GM23338 (cell line): ENCODE measurements around the gene BCAS1. TPM values are rescaled to one million over a fixed set of nuclear protein-coding genes. Genes with fewer than 3 reads are reported as not detected.

ENCODE experiments used
- ATAC-seq: fragments of 200-7000 bp; cut with Tn5 transposase; 3 replicates; pipeline ENCODE4 v1.9.1; 2020
- DNase-seq: peaks from one replicate; pipeline ENCODE4 v3.0.0-alpha.2; 2015; ENCODE audit warnings: low spot score
- H2AFZ ChIP-seq: fragments of 200-600 bp; sonication (generic); 2 replicates; pipeline ENCODE4 v1.8.0; 2016; ENCODE audit warnings: antibody characterized with exemption, mild to moderate bottlenecking, moderate library complexity
- H3F3A ChIP-seq: fragments of 200-600 bp; sonication (generic); replicated peaks from 2 replicates; pipeline ENCODE4 v1.8.0; 2017; ENCODE audit warnings: antibody characterized with exemption, mixed run types, low read depth
- H3K27ac ChIP-seq: fragments of 200-600 bp; sonication (generic); 2 replicates; pipeline ENCODE4 v1.6.1; 2016; ENCODE audit warnings: low read depth
- H3K27me3 ChIP-seq: fragments of 200-600 bp; sonication (generic); 2 replicates; pipeline ENCODE4 v1.8.0; 2016; ENCODE audit warnings: mild to moderate bottlenecking, mixed run types, moderate library complexity; ENCODE audit not compliant: insufficient read depth
- H3K36me3 ChIP-seq: fragments of 200-600 bp; sonication (generic); 2 replicates; pipeline ENCODE4 v1.8.0; 2016; ENCODE audit warnings: mild to moderate bottlenecking; ENCODE audit not compliant: insufficient read depth
- H3K4me1 ChIP-seq: fragments of 200-600 bp; sonication (generic); 2 replicates; pipeline ENCODE4 v1.8.0; 2016; ENCODE audit warnings: mild to moderate bottlenecking, moderate library complexity; ENCODE audit not compliant: insufficient read depth
- H3K4me2 ChIP-seq: fragments of 200-600 bp; sonication (generic); 2 replicates; pipeline ENCODE4 v1.7.1; 2017; ENCODE audit warnings: mixed run types
- H3K4me3 ChIP-seq: fragments of 200-600 bp; sonication (generic); 2 replicates; pipeline ENCODE4 v1.6.1; 2016; ENCODE audit warnings: mixed run types
- H3K79me2 ChIP-seq: fragments of 200-600 bp; sonication (generic); replicated peaks from 2 replicates; pipeline ENCODE4 v1.8.0; 2017; ENCODE audit warnings: mild to moderate bottlenecking; ENCODE audit not compliant: insufficient read depth
- H3K9me2 ChIP-seq: fragments of 200-600 bp; sonication (generic); 2 replicates; pipeline ENCODE4 v1.8.0; 2017; ENCODE audit not compliant: insufficient read depth
- H4K20me1 ChIP-seq: fragments of 200-600 bp; sonication (generic); replicated peaks from 2 replicates; pipeline ENCODE4 v1.8.0; 2017; ENCODE audit warnings: mild to moderate bottlenecking; ENCODE audit not compliant: insufficient read depth
- H3K27ac Mint-ChIP-seq: 2 replicates; pipeline ENCODE4 v1.8.0; 2020; ENCODE audit warnings: inconsistent platforms, mild to moderate bottlenecking, moderate library complexity, mixed read lengths
- H3K27me3 Mint-ChIP-seq: 3 replicates; pipeline ENCODE4 v1.8.0; 2022; ENCODE audit warnings: low read depth, mild to moderate bottlenecking, moderate library complexity, mixed read lengths, inconsistent platforms; ENCODE audit not compliant: insufficient read depth, poor library complexity
- H3K36me3 Mint-ChIP-seq: 3 replicates; pipeline ENCODE4 v1.8.0; 2021; ENCODE audit warnings: low read depth, mild to moderate bottlenecking, inconsistent platforms, moderate library complexity, mixed read lengths
- H3K4me1 Mint-ChIP-seq: 3 replicates; pipeline ENCODE4 v1.8.0; 2020; ENCODE audit warnings: mild to moderate bottlenecking, inconsistent platforms, mixed read lengths
- H3K4me3 Mint-ChIP-seq: 3 replicates; pipeline ENCODE4 v1.8.0; 2021; ENCODE audit warnings: moderate library complexity, mild to moderate bottlenecking, inconsistent platforms, mixed read lengths
- H3K9me3 Mint-ChIP-seq: 3 replicates; pipeline ENCODE4 v1.8.0; 2020; ENCODE audit warnings: moderate library complexity, mild to moderate bottlenecking, inconsistent platforms, mixed read lengths
- CREB1 ChIP-seq: fragments of 250-450 bp; sonication (Bioruptor Pico); IDR thresholded peaks from 2 replicates; pipeline ENCODE4 v1.5.0; 2020; ENCODE audit warnings: low read depth, mild to moderate bottlenecking, moderate library complexity
- EZH2 ChIP-seq: fragments of 200-600 bp; sonication (generic); IDR thresholded peaks from one replicate; pipeline ENCODE4 v1.8.0; 2017; ENCODE audit warnings: antibody characterized with exemption, mild to moderate bottlenecking, low read depth; ENCODE audit not compliant: unreplicated experiment
- EZH2phosphoT487 ChIP-seq: fragments of 200-600 bp; sonication (generic); IDR thresholded peaks from one replicate; pipeline ENCODE4 v1.8.1; 2018; ENCODE audit warnings: antibody characterized with exemption; ENCODE audit not compliant: unreplicated experiment
- JUNB ChIP-seq: IDR thresholded peaks from one replicate; pipeline ENCODE4 v1.6.1; 2016; ENCODE audit warnings: antibody characterized with exemption; ENCODE audit not compliant: unreplicated experiment
- POLR2AphosphoS5 ChIP-seq: IDR thresholded peaks from 2 replicates; pipeline ENCODE4 v1.6.1; 2016; ENCODE audit warnings: antibody characterized with exemption, low read depth
- STAT1 ChIP-seq: IDR thresholded peaks from one replicate; pipeline ENCODE4 v1.6.1; 2016; ENCODE audit warnings: antibody characterized with exemption; ENCODE audit not compliant: unreplicated experiment
- ZNF114 ChIP-seq: fragments of 250-450 bp; sonication (Bioruptor Pico); IDR thresholded peaks from 2 replicates; pipeline ENCODE4 v1.5.0; 2020; ENCODE audit warnings: mild to moderate bottlenecking, moderate library complexity
- ZNF331 ChIP-seq: fragments of 250-450 bp; sonication (Bioruptor Pico); IDR thresholded peaks from 2 replicates; pipeline ENCODE4 v1.5.0; 2020; ENCODE audit warnings: low read depth, mild to moderate bottlenecking, moderate library complexity
- polyA plus RNA-seq: library from polyadenylated mRNA; unstranded; fragments of >200 nt; fragmentation: Nextera tagmentation; extraction: Ambion mirVana; gene quantifications from 2 replicates; pipeline ENCODE4 v1.2.1, GENCODE V29; 2016
- total RNA-seq: library from RNA; depleted of rRNA; stranded (reverse); fragments of >200 nt; shearing (Covaris generic); gene quantifications from 2 replicates; pipeline ENCODE4 v1.2.3, GENCODE V29; 2014
- TF ChIP-seq, protein P1 (sequence below), 2 experiments: fragments of 200-600 bp in 1 of 2; sonication (generic) in 1 of 2; conservative IDR thresholded peaks; 2 replicates each; pipeline versions ENCODE4 v1.5.1 to v1.6.1; 2016 to 2017; ENCODE audit warnings: antibody characterized with exemption in 2 of 2, low read depth in 2 of 2, mild to moderate bottlenecking in 2 of 2, moderate library complexity in 1 of 2
- TF ChIP-seq, protein P2 (sequence below): IDR thresholded peaks from one replicate; pipeline ENCODE4 v1.6.1; 2018; ENCODE audit warnings: antibody characterized with exemption; ENCODE audit not compliant: unreplicated experiment
- TF ChIP-seq, protein P3 (sequence below): IDR thresholded peaks from 2 replicates; pipeline ENCODE4 v1.6.1; 2016; ENCODE audit warnings: antibody characterized with exemption

The BCAS1 gene
- total and polyA plus RNA-seq, 2 experiments from 2014 or later = 0.17 to 0.19 TPM

DNA sequence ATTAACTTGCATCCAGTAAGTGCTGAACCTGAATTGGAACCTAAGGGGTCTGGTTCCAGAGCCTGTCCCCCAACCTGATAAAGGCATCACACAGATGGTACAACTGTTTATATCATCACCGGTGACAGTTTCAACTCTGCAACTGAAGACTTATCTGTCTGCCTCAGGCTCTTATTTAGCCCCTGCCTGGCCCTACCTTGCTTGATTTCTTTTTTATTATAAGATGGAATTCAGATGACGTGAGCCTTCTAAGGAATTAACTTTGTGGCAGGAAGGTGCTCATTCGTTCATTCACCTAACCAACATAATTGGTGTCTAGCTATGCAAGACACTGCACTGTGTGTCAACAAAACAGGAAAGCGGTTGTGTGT lies 175.0 kb downstream of the BCAS1 start:
- ATAC-seq (no peak), DNase-seq (no peak)
- peaks cover 27% of the 10 kb centered on the region for H3K4me1 ChIP-seq
- H3K4me2 ChIP-seq = no peak overlapping the region
- H3K4me1 Mint-ChIP-seq = peaks cover 32% of the 10 kb centered on the region
- no peak overlapping the region for H3K4me3 Mint-ChIP-seq
- no peaks in the 10 kb centered on the region for H3F3A ChIP-seq
- H3K27ac ChIP-seq = no peak overlapping the region
- H3K27me3 Mint-ChIP-seq = no peaks in the 10 kb centered on the region
- no peaks in the 10 kb centered on the region for H3K27me3 ChIP-seq
- H3K9me3 Mint-ChIP-seq = 0 out of 3 replicates have a peak, but pooled peaks cover 7% of the 10 kb centered on the region
- 0 out of 2 replicates have a peak overlapping the region, but pooled peaks have one; percentile 33 for H2AFZ ChIP-seq
- H3K4me3 ChIP-seq = no peak overlapping the region
- no peaks in the 10 kb centered on the region for H3K36me3 ChIP-seq
- H3K79me2 ChIP-seq = no peaks in the 10 kb centered on the region
- H3K27ac Mint-ChIP-seq = no peak overlapping the region
- TF ChIP-seq STAT1 = no peak
- TF ChIP-seq EZH2phosphoT487 = no peak
- no peak for TF ChIP-seq ZNF331 (CRISPR knock-in tag)
- TF ChIP-seq JUNB = no peak
- TF ChIP-seq, protein P1, sequence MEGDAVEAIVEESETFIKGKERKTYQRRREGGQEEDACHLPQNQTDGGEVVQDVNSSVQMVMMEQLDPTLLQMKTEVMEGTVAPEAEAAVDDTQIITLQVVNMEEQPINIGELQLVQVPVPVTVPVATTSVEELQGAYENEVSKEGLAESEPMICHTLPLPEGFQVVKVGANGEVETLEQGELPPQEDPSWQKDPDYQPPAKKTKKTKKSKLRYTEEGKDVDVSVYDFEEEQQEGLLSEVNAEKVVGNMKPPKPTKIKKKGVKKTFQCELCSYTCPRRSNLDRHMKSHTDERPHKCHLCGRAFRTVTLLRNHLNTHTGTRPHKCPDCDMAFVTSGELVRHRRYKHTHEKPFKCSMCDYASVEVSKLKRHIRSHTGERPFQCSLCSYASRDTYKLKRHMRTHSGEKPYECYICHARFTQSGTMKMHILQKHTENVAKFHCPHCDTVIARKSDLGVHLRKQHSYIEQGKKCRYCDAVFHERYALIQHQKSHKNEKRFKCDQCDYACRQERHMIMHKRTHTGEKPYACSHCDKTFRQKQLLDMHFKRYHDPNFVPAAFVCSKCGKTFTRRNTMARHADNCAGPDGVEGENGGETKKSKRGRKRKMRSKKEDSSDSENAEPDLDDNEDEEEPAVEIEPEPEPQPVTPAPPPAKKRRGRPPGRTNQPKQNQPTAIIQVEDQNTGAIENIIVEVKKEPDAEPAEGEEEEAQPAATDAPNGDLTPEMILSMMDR (conservative IDR thresholded peaks at IDR 0.05; ENCODE audit: low read depth in 2 of 2) = no peak
- no peak for TF ChIP-seq EZH2
- TF ChIP-seq ZNF114 = no peak
- TF ChIP-seq, protein P2, sequence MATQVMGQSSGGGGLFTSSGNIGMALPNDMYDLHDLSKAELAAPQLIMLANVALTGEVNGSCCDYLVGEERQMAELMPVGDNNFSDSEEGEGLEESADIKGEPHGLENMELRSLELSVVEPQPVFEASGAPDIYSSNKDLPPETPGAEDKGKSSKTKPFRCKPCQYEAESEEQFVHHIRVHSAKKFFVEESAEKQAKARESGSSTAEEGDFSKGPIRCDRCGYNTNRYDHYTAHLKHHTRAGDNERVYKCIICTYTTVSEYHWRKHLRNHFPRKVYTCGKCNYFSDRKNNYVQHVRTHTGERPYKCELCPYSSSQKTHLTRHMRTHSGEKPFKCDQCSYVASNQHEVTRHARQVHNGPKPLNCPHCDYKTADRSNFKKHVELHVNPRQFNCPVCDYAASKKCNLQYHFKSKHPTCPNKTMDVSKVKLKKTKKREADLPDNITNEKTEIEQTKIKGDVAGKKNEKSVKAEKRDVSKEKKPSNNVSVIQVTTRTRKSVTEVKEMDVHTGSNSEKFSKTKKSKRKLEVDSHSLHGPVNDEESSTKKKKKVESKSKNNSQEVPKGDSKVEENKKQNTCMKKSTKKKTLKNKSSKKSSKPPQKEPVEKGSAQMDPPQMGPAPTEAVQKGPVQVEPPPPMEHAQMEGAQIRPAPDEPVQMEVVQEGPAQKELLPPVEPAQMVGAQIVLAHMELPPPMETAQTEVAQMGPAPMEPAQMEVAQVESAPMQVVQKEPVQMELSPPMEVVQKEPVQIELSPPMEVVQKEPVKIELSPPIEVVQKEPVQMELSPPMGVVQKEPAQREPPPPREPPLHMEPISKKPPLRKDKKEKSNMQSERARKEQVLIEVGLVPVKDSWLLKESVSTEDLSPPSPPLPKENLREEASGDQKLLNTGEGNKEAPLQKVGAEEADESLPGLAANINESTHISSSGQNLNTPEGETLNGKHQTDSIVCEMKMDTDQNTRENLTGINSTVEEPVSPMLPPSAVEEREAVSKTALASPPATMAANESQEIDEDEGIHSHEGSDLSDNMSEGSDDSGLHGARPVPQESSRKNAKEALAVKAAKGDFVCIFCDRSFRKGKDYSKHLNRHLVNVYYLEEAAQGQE = no peak
- no peaks in the 10 kb centered on the region for H3K9me2 ChIP-seq
- H3K36me3 Mint-ChIP-seq = peaks cover 2% of the 10 kb centered on the region; the same call in 1 of the 3 replicates
- no peaks in the 10 kb centered on the region for H4K20me1 ChIP-seq

DNA sequence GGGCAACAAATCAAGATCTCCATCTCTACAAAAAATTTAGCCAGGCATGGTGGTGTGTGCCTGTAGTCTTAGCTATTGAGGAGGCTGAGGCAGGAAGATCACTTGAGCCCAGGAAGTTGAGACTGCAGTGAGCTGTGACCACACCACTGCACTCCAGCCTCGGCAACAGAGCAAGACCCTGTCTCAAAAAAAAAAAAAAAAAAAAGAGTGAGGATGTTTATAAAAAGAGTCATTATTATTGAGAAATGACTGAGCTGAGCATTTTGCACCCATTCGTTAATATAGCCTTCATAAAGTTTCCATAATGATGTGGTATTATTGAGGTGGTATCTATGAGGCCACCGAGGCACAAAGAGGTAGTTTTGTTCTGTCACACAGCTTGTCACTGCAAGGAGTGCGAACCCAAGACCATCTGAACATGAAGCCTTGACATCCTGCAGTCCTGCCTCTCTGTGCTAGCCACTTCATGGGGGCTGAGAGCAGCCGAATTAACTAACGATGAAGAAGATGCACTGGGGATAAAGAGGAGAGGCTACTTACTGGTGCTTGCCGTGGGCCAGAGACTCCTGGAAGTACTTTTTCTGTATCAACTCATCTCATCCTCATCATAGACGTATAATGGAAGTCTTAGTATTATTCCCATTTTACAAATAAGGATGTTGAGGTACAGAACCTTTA lies 175.5 kb downstream of the BCAS1 start:
- peaks cover 22% of the 10 kb centered on the region for H3K4me1 ChIP-seq
- ATAC-seq = no peak
- no peaks in the 10 kb centered on the region for H3K36me3 ChIP-seq
- H3K79me2 ChIP-seq = no peaks in the 10 kb centered on the region
- no peak overlapping the region for H3K27ac Mint-ChIP-seq
- H2AFZ ChIP-seq = 0 out of 2 replicates have a peak overlapping the region, but pooled peaks have one; percentile 33
- no peak overlapping the region for H3K4me3 ChIP-seq
- H3K4me3 Mint-ChIP-seq = no peak overlapping the region
- DNase-seq = no peak
- no peak overlapping the region for H3K4me2 ChIP-seq
- H4K20me1 ChIP-seq = no peaks in the 10 kb centered on the region
- H3K27me3 ChIP-seq = no peaks in the 10 kb centered on the region
- peaks cover 2% of the 10 kb centered on the region; the same call in 1 of the 3 replicates for H3K36me3 Mint-ChIP-seq
- no peaks in the 10 kb centered on the region for H3F3A ChIP-seq
- H3K9me3 Mint-ChIP-seq = 0 out of 3 replicates have a peak, but pooled peaks cover 7% of the 10 kb centered on the region
- no peak overlapping the region for H3K27ac ChIP-seq
- peaks cover 31% of the 10 kb centered on the region for H3K4me1 Mint-ChIP-seq
- H3K27me3 Mint-ChIP-seq = peaks cover 3% of the 10 kb centered on the region
- no peaks in the 10 kb centered on the region for H3K9me2 ChIP-seq
- TF ChIP-seq, protein P3, sequence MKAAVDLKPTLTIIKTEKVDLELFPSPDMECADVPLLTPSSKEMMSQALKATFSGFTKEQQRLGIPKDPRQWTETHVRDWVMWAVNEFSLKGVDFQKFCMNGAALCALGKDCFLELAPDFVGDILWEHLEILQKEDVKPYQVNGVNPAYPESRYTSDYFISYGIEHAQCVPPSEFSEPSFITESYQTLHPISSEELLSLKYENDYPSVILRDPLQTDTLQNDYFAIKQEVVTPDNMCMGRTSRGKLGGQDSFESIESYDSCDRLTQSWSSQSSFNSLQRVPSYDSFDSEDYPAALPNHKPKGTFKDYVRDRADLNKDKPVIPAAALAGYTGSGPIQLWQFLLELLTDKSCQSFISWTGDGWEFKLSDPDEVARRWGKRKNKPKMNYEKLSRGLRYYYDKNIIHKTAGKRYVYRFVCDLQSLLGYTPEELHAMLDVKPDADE = no peak
- TF ChIP-seq CREB1 (CRISPR knock-in tag) (no peak), STAT1 (no peak), EZH2phosphoT487 (no peak), POLR2AphosphoS5 (no peak)
- TF ChIP-seq, protein P2 = no peak
